Measurements from ENCODE around the gene GPX4. TPM values are rescaled to one million over a fixed set of nuclear protein-coding genes. Genes with fewer than 3 reads are reported as not detected.

Gene GPX4
- total and polyA plus RNA-seq, 2 donors (not counting 1 experiment from before 2014, with no cell fraction given): 213 to 317 TPM

- DNase-seq (no peak), ATAC-seq (ENCODE audit: low read depth) (no peak)
- TF ChIP-seq EZH2 (IDR thresholded peaks at IDR 0.05; ENCODE audit: borderline replicate concordance, insufficient read depth, low read depth, low read length, poor library complexity, severe bottlenecking) (no peak), CTCF (IDR thresholded peaks at IDR 0.05) (no peak)
- intact Hi-C loops (cut with micrococcal nuclease): no loop called here
- H2AFZ ChIP-seq (ENCODE audit: insufficient read depth, low read depth, low read length, poor library complexity, severe bottlenecking): no peak overlapping the region
- ChIA-PET CTCF (interaction anchor here (0.8 to 1.7 kb wide), 4 partner anchors 16 to 163 kb away, joined by 3 to 8 read pairs (median 3); no protein-coding TSS in a partner anchor), POLR2A (interaction anchor here (0.5 to 2.5 kb wide), 7 partner anchors 9 to 172 kb away, joined by 3 to 8 read pairs (median 3); partner anchors contain the start of genes ARHGAP45, RNU6-2 and TMEM259)
- H3K27me3 ChIP-seq (replicated peaks in 1 of 4; ENCODE audit: control extremely low read depth in 1 of 4, control insufficient read depth in 3 of 4, insufficient read depth in 4 of 4, low read length in 3 of 4): no peaks in the 10 kb centered on the region
- peak overlapping the region; percentile 43 for H3K4me2 ChIP-seq (replicated peaks; ENCODE audit: low read depth, low read length, poor library complexity, severe bottlenecking)
- Mint-ChIP-seq H3K4me1 (peaks cover 39% of the 10 kb centered on the region), H3K27me3 (no peaks in the 10 kb centered on the region), H3K27ac (peak overlapping the region; percentile 79), H3K4me3 (no peak overlapping the region), H3K9me3 (ENCODE audit: insufficient read depth) (no peaks in the 10 kb centered on the region)
- peaks cover 89% of the 10 kb centered on the region for H4K20me1 ChIP-seq (ENCODE audit: control insufficient read depth, insufficient read depth, low read length, poor library complexity, severe bottlenecking)
- H3K79me2 ChIP-seq (ENCODE audit: control insufficient read depth, insufficient read depth, low read length): peaks cover 42% of the 10 kb centered on the region
- WGBS (ENCODE audit: insufficient coverage): 96% methylated on average over 58 of the region's 58 CpGs
- H3K4me1 ChIP-seq (ENCODE audit: control insufficient read depth in 2 of 2, insufficient read depth in 2 of 2, low read length in 2 of 2): peaks cover 32 to 67% of the 10 kb centered on the region in 2 donors
- peak overlapping the region in 1 of 2 donors; percentile 18 for H3K27ac ChIP-seq (ENCODE audit: low read length in 2 of 2)
- H3K36me3 ChIP-seq (replicated peaks in 1 of 2; ENCODE audit: control extremely low read depth in 1 of 2, control insufficient read depth in 1 of 2, extremely low read depth in 1 of 2, insufficient read depth in 2 of 2, low read length in 1 of 2): peaks cover 0 to 84% of the 10 kb centered on the region in 2 experiments
- H3K4me3 ChIP-seq (ENCODE audit: control extremely low read depth in 1 of 5, extremely low read depth in 1 of 5, insufficient read depth in 1 of 5, low read depth in 2 of 5, low read length in 4 of 5): no peak overlapping the region
- H3K9me3 ChIP-seq (ENCODE audit: control extremely low read depth in 1 of 3, control insufficient read depth in 2 of 3, insufficient read depth in 1 of 3, low read length in 2 of 3): no peaks in the 10 kb centered on the region
- H3K9ac ChIP-seq (ENCODE audit: low read length): no peak overlapping the region
Observed at GRCh38 chr19:1081301-1082164, 22.3 kb upstream of the GPX4 start.
